Fibroblast of lung (primary cell): Measurements from ENCODE around the gene ERBB2. TPM values are rescaled to one million over a fixed set of nuclear protein-coding genes. Genes with fewer than 3 reads are reported as not detected.
A peak's percentile ranks its signal among the peaks of the same experiment; 100 is the strongest.

Source experiments
- DNase-seq, 2 donors: peaks; one replicate each; pipeline versions ENCODE4 v3.0.0 to v3.0.0-alpha.2; 2010; ENCODE audit warnings: low read depth in 2 of 2
- H2AFZ ChIP-seq: 2 replicates; pipeline ENCODE4 v1.5.1; 2012; ENCODE audit warnings: low read length, control low read depth, inconsistent platforms
- H3K27ac ChIP-seq: 2 replicates; pipeline ENCODE4 v1.5.1; 2011; ENCODE audit warnings: low read length, control low read depth; ENCODE audit not compliant: insufficient read depth
- H3K27me3 ChIP-seq: 2 replicates; pipeline ENCODE4 v1.5.1; 2011; ENCODE audit warnings: mild to moderate bottlenecking, low read length; ENCODE audit not compliant: control insufficient read depth, insufficient read depth
- H3K36me3 ChIP-seq: 2 replicates; pipeline ENCODE4 v1.5.1; 2011; ENCODE audit warnings: low read length; ENCODE audit not compliant: control insufficient read depth, insufficient read depth
- H3K4me1 ChIP-seq: 2 replicates; pipeline ENCODE4 v1.5.1; 2011; ENCODE audit warnings: low read length; ENCODE audit not compliant: control insufficient read depth, insufficient read depth; ENCODE audit errors: extremely low read depth
- H3K4me2 ChIP-seq: 2 replicates; pipeline ENCODE4 v1.5.1; 2011; ENCODE audit warnings: low read length, control low read depth; ENCODE audit not compliant: insufficient read depth; ENCODE audit errors: extremely low read depth
- H3K4me3 ChIP-seq, 4 experiments: fragments of 200-600 bp in 1 of 4; sonication (generic) in 1 of 4; replicated peaks in 1 of 4; 2 replicates each; pipeline ENCODE4 v1.5.1; 2011 to 2016; ENCODE audit warnings: low read length in 4 of 4, low read depth in 3 of 4, mild to moderate bottlenecking in 3 of 4, control low read depth in 2 of 4, inconsistent platforms in 1 of 4, mixed read lengths in 1 of 4; ENCODE audit not compliant: insufficient read depth in 1 of 4; ENCODE audit errors: control extremely low read depth in 1 of 4
- H3K79me2 ChIP-seq: 2 replicates; pipeline ENCODE4 v1.5.1; 2012; ENCODE audit warnings: mild to moderate bottlenecking, low read length, inconsistent platforms; ENCODE audit not compliant: control insufficient read depth, insufficient read depth
- H3K9ac ChIP-seq: 2 replicates; pipeline ENCODE4 v1.5.1; 2011; ENCODE audit warnings: mild to moderate bottlenecking, low read length, control low read depth; ENCODE audit not compliant: insufficient read depth
- H3K9me3 ChIP-seq: 2 replicates; pipeline ENCODE4 v1.5.1; 2012; ENCODE audit warnings: low read depth, low read length; ENCODE audit not compliant: control insufficient read depth, insufficient read depth
- H4K20me1 ChIP-seq: 2 replicates; pipeline ENCODE4 v1.5.1; 2011; ENCODE audit warnings: low read length; ENCODE audit not compliant: control insufficient read depth, insufficient read depth; ENCODE audit errors: extremely low read depth
- EZH2 ChIP-seq: IDR thresholded peaks from 2 replicates; pipeline ENCODE4 v1.5.1; 2012; ENCODE audit warnings: low read length, control low read depth, mild to moderate bottlenecking; ENCODE audit errors: missing control alignments
- polyA plus RNA-seq, 2 donors: library from polyadenylated mRNA; depleted of rRNA in 1 of 2; stranded (reverse) in 1 of 2; unstranded in 1 of 2; fragments of >200 nt; gene quantifications; 2 replicates each; pipeline ENCODE4 v1.2.1, GENCODE V29; 2011 to 2012; ENCODE audit warnings: missing spikeins in 1 of 2
- total RNA-seq: library from RNA; depleted of rRNA; stranded (reverse); fragments of >200 nt; gene quantifications from 2 replicates; pipeline ENCODE4 v1.2.1, GENCODE V29; 2014
- TF ChIP-seq, protein P1 (sequence below), 2 donors: IDR thresholded peaks in 1 of 2; conservative IDR thresholded peaks in 1 of 2; 1 replicate in 1 of 2; 2 replicates in 1 of 2; pipeline ENCODE4 v1.5.1; 2011 to 2012; ENCODE audit warnings: low read length in 2 of 2, control low read depth in 1 of 2, inconsistent platforms in 1 of 2, low read depth in 1 of 2, mild to moderate bottlenecking in 1 of 2

Gene ERBB2
- total and polyA plus RNA-seq, 2 donors (not counting 1 experiment from before 2014, with no cell fraction given), result 24.7 to 33.9 TPM

DNA sequence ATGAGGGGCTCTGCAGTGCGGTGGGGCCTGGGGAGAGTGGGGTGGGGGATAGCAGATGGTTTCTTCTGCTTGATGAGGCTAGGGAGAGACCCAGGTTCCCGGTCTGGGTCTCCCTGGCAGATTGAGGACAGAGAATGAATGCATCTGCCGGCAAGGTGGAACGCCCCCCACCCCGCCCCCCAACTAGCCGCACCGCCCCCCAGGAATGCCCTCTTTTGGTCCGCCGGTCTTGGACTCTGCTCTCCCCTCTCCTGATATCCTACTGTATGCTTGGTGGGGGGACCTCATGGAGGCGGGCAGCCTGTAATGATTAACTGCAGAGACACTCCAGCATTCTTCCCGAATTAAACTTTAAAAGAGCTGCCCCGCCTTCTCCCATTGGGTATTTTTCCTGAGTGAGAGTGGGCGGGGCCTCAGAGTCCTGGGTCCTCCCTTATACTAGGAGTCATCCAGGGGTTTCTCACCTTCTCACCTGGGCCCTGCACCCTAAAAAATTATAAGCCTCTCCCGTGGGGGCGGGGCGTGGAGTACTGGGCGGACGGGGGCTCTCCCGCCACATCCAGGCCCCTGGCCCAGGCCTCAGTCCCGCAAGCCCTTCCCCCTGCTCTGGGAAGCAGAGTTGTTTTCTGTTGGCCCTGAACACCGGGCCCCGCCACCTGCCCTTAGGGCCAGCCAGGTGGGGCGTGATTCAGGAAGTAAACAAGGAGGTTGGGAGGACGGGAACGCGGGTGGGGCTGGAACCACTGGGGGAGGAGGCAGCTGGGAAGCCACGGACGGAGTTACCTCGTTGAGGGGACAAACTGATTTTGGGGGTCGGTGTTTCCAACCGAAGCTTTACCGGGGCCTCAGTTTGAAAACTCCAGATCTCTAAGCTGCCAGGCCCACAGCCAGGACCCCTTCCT, 39.4 kb downstream of the ERBB2 start:
- Histone ChIP-seq H4K20me1 (no peaks in the 10 kb centered on the region), H3K27ac (no peak overlapping the region), H2AFZ (peak overlapping the region; percentile 55), H3K9ac (no peak overlapping the region), H3K79me2 (no peaks in the 10 kb centered on the region), H3K36me3 (no peaks in the 10 kb centered on the region), H3K4me2 (peak overlapping the region; percentile 44), H3K9me3 (no peaks in the 10 kb centered on the region), H3K4me3 (peak overlapping the region in 1 of 4 experiments; percentile 34), H3K4me1 (peaks cover 8% of the 10 kb centered on the region), H3K27me3 (peaks cover 9% of the 10 kb centered on the region)
- TF ChIP-seq, protein P1, sequence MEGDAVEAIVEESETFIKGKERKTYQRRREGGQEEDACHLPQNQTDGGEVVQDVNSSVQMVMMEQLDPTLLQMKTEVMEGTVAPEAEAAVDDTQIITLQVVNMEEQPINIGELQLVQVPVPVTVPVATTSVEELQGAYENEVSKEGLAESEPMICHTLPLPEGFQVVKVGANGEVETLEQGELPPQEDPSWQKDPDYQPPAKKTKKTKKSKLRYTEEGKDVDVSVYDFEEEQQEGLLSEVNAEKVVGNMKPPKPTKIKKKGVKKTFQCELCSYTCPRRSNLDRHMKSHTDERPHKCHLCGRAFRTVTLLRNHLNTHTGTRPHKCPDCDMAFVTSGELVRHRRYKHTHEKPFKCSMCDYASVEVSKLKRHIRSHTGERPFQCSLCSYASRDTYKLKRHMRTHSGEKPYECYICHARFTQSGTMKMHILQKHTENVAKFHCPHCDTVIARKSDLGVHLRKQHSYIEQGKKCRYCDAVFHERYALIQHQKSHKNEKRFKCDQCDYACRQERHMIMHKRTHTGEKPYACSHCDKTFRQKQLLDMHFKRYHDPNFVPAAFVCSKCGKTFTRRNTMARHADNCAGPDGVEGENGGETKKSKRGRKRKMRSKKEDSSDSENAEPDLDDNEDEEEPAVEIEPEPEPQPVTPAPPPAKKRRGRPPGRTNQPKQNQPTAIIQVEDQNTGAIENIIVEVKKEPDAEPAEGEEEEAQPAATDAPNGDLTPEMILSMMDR (conservative IDR thresholded peaks at IDR 0.05 in 1 of 2, IDR thresholded peaks at IDR 0.05 in 1 of 2; ENCODE audit: low read depth in 1 of 2, low read length in 2 of 2), result no peak
- no peak for TF ChIP-seq EZH2
- no peak for DNase-seq

GRCh38 chr17:39739885-39740356, 40.1 kb downstream of the ERBB2 start:
- Histone ChIP-seq H2AFZ (peak overlapping the region; percentile 55), H3K4me2 (peak overlapping the region; percentile 25), H3K4me1 (peaks cover 8% of the 10 kb centered on the region), H3K36me3 (no peaks in the 10 kb centered on the region), H3K9me3 (no peaks in the 10 kb centered on the region), H3K27ac (no peak overlapping the region), H3K9ac (no peak overlapping the region), H3K79me2 (no peaks in the 10 kb centered on the region), H3K4me3 (no peak overlapping the region), H3K27me3 (peaks cover 9% of the 10 kb centered on the region), H4K20me1 (no peaks in the 10 kb centered on the region)
- DNase-seq, result no peak
- TF ChIP-seq, protein P1 (conservative IDR thresholded peaks at IDR 0.05 in 1 of 2, IDR thresholded peaks at IDR 0.05 in 1 of 2; ENCODE audit: low read depth in 1 of 2, low read length in 2 of 2), result no peak
- TF ChIP-seq EZH2, result peak; percentile 6

GRCh38 chr17:39740357-39741111, 40.7 kb downstream of the ERBB2 start:
- H3K36me3 ChIP-seq, result no peaks in the 10 kb centered on the region
- DNase-seq, result peak; percentile 11 to 50
- H3K4me2 ChIP-seq, result peak overlapping the region; percentile 25
- no peaks in the 10 kb centered on the region for H4K20me1 ChIP-seq
- H2AFZ ChIP-seq, result peak overlapping the region; percentile 8
- peaks cover 9% of the 10 kb centered on the region for H3K27me3 ChIP-seq
- no peak overlapping the region for H3K27ac ChIP-seq
- no peaks in the 10 kb centered on the region for H3K9me3 ChIP-seq
- H3K79me2 ChIP-seq, result no peaks in the 10 kb centered on the region
- TF ChIP-seq, protein P1 (conservative IDR thresholded peaks at IDR 0.05 in 1 of 2, IDR thresholded peaks at IDR 0.05 in 1 of 2; ENCODE audit: low read depth in 1 of 2, low read length in 2 of 2), result no peak
- TF ChIP-seq EZH2, result no peak
- no peak overlapping the region for H3K9ac ChIP-seq
- peaks cover 8% of the 10 kb centered on the region for H3K4me1 ChIP-seq
- H3K4me3 ChIP-seq, result no peak overlapping the region
